ENCODE data around the gene PROM1. TPM values are rescaled to one million over a fixed set of nuclear protein-coding genes. Genes with fewer than 3 reads are reported as not detected.

Gene PROM1
- polyA plus RNA-seq, 2 of the 4 experiments (the other 2 are of a cell fraction): 0.03 to 0.14 TPM

DNA sequence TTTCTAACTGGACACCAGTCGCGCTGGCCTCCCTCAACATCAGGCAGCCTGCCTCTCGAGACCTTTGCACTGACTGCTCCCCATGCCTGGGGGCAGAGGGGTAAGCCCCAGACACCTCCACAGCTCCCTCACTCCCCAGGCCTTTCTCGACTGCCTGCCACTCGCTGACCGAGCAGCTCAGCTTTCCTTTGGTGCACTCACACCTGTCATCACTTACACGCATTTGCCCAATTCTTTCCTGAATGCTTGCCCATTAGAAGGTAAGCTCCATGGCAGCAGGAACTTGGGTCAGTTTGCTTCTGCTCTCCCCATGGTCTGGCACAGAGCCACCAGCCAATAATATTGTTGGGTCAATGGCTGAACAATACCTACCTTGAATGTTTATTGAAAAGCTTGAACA, 32.2 kb upstream of the PROM1 start:
- 62% methylated on average over 7 of the region's 7 CpGs for WGBS (ENCODE audit: missing lambda C conversion rate)
- H3K4me3 ChIP-seq: no peak overlapping the region
- no peak overlapping the region for H3K27ac ChIP-seq
- FAIRE-seq (no peak), ATAC-seq (no peak), DNase-seq (ENCODE audit: low read depth in 1 of 2, low spot score in 1 of 2) (no peak)
- ChIA-PET CTCF (no interaction called here), POLR2A (no interaction called here)
- TF ChIP-seq EP300 (IDR thresholded peaks at IDR 0.05): no peak
- TF ChIP-seq ZNF302 (CRISPR knock-in tag; IDR thresholded peaks at IDR 0.05): no peak
- TF ChIP-seq NFE2L2 (conservative IDR thresholded peaks at IDR 0.05; ENCODE audit: low read length): no peak
- TF ChIP-seq, protein P1, sequence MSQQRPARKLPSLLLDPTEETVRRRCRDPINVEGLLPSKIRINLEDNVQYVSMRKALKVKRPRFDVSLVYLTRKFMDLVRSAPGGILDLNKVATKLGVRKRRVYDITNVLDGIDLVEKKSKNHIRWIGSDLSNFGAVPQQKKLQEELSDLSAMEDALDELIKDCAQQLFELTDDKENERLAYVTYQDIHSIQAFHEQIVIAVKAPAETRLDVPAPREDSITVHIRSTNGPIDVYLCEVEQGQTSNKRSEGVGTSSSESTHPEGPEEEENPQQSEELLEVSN (IDR thresholded peaks at IDR 0.05; ENCODE audit: borderline replicate concordance, low read depth): no peak
- no peak for TF ChIP-seq HDAC2 (IDR thresholded peaks at IDR 0.05)
- no peak for TF ChIP-seq MAZ (IDR thresholded peaks at IDR 0.05; ENCODE audit: borderline replicate concordance, low read depth, low read length)
- no peak for TF ChIP-seq FOXS1 (CRISPR knock-in tag; IDR thresholded peaks at IDR 0.05)
- no peak for TF ChIP-seq HOXA7 (CRISPR knock-in tag; IDR thresholded peaks at IDR 0.05)
- TF ChIP-seq TP53 (CRISPR knock-in tag; IDR thresholded peaks at IDR 0.05): no peak
- TF ChIP-seq HEYL (CRISPR knock-in tag; IDR thresholded peaks at IDR 0.05): no peak
- no peak for TF ChIP-seq CHD4 (IDR thresholded peaks at IDR 0.05; ENCODE audit: borderline replicate concordance)
- no peak for TF ChIP-seq CBX2 (IDR thresholded peaks at IDR 0.05; ENCODE audit: borderline replicate concordance, low read depth)
- TF ChIP-seq KDM1A (IDR thresholded peaks at IDR 0.05; ENCODE audit: low read depth): no peak
- no peak for TF ChIP-seq PHF8 (IDR thresholded peaks at IDR 0.05; ENCODE audit: borderline replicate concordance, low read depth)
- no peak for TF ChIP-seq CHD2 (IDR thresholded peaks at IDR 0.05; ENCODE audit: low read length, partially characterized antibody)
- TF ChIP-seq, protein P2, sequence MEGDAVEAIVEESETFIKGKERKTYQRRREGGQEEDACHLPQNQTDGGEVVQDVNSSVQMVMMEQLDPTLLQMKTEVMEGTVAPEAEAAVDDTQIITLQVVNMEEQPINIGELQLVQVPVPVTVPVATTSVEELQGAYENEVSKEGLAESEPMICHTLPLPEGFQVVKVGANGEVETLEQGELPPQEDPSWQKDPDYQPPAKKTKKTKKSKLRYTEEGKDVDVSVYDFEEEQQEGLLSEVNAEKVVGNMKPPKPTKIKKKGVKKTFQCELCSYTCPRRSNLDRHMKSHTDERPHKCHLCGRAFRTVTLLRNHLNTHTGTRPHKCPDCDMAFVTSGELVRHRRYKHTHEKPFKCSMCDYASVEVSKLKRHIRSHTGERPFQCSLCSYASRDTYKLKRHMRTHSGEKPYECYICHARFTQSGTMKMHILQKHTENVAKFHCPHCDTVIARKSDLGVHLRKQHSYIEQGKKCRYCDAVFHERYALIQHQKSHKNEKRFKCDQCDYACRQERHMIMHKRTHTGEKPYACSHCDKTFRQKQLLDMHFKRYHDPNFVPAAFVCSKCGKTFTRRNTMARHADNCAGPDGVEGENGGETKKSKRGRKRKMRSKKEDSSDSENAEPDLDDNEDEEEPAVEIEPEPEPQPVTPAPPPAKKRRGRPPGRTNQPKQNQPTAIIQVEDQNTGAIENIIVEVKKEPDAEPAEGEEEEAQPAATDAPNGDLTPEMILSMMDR (IDR thresholded peaks at IDR 0.05): no peak
- no peaks in the 10 kb centered on the region for H3K4me1 ChIP-seq
- H3K4me2 ChIP-seq: no peak overlapping the region
- H3K9me3 ChIP-seq: no peaks in the 10 kb centered on the region

DNA sequence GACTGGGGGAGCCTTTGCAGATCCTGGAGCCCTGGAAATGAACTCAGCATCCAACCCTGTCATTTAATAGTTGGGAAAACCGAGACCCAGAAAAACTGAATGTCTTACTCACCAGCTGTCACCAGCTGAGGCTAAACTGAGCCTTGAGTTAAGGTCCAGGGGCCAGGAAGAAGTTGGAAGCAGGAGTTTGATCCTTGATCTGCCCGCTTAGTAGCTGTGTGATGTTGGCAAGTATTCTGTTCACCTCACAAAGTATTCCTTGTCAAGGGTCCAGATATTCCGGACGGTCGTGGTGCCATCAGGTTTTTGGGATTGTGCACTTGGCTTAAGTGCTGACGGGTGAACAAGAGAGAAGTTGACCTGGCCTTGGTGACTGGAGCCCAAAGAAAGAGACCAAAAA, 30.7 kb upstream of the PROM1 start:
- ChIA-PET CTCF (no interaction called here), POLR2A (no interaction called here)
- Histone ChIP-seq H3K27ac (no peak overlapping the region), H3K9me3 (no peaks in the 10 kb centered on the region), H3K4me3 (no peak overlapping the region), H3K4me1 (no peaks in the 10 kb centered on the region), H3K4me2 (no peak overlapping the region)
- no peak for FAIRE-seq
- no peak for ATAC-seq
- 51% methylated on average over 6 of the region's 6 CpGs for WGBS (ENCODE audit: missing lambda C conversion rate)
- TF ChIP-seq, protein P3, sequence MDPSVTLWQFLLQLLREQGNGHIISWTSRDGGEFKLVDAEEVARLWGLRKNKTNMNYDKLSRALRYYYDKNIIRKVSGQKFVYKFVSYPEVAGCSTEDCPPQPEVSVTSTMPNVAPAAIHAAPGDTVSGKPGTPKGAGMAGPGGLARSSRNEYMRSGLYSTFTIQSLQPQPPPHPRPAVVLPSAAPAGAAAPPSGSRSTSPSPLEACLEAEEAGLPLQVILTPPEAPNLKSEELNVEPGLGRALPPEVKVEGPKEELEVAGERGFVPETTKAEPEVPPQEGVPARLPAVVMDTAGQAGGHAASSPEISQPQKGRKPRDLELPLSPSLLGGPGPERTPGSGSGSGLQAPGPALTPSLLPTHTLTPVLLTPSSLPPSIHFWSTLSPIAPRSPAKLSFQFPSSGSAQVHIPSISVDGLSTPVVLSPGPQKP (IDR thresholded peaks at IDR 0.05; ENCODE audit: low read depth, low read length): no peak
- TF ChIP-seq KDM5A (IDR thresholded peaks at IDR 0.05) (no peak), MAFK (IDR thresholded peaks at IDR 0.05; ENCODE audit: partially characterized antibody) (no peak), FOSB (CRISPR knock-in tag; IDR thresholded peaks at IDR 0.05) (no peak), ZC3H11A (IDR thresholded peaks at IDR 0.05) (no peak), CBX8 (IDR thresholded peaks at IDR 0.05) (no peak), TFCP2L1 (CRISPR knock-in tag; IDR thresholded peaks at IDR 0.05) (no peak)
- DNase-seq (ENCODE audit: low read depth in 1 of 2, low spot score in 1 of 2): no peak

DNA sequence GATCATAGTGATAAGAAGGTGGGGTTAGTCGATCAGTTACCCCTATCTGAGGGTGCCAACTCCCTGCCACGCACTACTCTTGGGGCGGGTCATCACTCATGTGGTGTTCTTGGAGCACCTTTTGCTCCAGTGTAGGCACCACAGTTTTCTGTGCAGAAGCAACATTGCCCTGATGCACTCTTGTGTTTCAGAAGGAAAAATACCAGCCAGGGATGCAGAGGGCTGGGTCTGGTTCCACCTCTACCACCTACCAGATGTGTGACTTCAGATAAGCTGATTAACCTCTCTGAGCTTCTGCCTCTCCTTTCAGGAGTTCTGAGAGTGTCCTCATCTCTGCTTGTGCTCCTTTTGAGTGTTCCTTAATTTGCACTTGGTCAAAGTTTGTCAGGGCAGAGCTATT, 29.9 kb upstream of the PROM1 start:
- no peak overlapping the region for H3K4me2 ChIP-seq
- no peaks in the 10 kb centered on the region for H3K4me1 ChIP-seq
- H3K27ac ChIP-seq: no peak overlapping the region
- TF ChIP-seq, protein P4, sequence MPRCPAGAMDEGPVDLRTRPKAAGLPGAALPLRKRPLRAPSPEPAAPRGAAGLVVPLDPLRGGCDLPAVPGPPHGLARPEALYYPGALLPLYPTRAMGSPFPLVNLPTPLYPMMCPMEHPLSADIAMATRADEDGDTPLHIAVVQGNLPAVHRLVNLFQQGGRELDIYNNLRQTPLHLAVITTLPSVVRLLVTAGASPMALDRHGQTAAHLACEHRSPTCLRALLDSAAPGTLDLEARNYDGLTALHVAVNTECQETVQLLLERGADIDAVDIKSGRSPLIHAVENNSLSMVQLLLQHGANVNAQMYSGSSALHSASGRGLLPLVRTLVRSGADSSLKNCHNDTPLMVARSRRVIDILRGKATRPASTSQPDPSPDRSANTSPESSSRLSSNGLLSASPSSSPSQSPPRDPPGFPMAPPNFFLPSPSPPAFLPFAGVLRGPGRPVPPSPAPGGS (IDR thresholded peaks at IDR 0.05): no peak
- TF ChIP-seq, protein P5, sequence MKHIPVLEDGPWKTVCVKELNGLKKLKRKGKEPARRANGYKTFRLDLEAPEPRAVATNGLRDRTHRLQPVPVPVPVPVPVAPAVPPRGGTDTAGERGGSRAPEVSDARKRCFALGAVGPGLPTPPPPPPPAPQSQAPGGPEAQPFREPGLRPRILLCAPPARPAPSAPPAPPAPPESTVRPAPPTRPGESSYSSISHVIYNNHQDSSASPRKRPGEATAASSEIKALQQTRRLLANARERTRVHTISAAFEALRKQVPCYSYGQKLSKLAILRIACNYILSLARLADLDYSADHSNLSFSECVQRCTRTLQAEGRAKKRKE (CRISPR knock-in tag; IDR thresholded peaks at IDR 0.05; ENCODE audit: low read depth): no peak
- no peak for TF ChIP-seq JUNB (IDR thresholded peaks at IDR 0.05)
- no peak for TF ChIP-seq FOSL2 (IDR thresholded peaks at IDR 0.05)
- TF ChIP-seq FOSL2 (CRISPR knock-in tag; IDR thresholded peaks at IDR 0.05): no peak
- no peak for TF ChIP-seq CHD4 (IDR thresholded peaks at IDR 0.05; ENCODE audit: borderline replicate concordance)
- POLR2A ChIA-PET: no interaction called here
- CTCF ChIA-PET: no interaction called here
- WGBS (ENCODE audit: missing lambda C conversion rate): 14% methylated on average over 3 of the region's 3 CpGs
- H3K4me3 ChIP-seq: no peak overlapping the region
- H3K9me3 ChIP-seq: no peaks in the 10 kb centered on the region
- ATAC-seq: no peak
- no peak for FAIRE-seq
- no peak for DNase-seq (ENCODE audit: low read depth in 1 of 2, low spot score in 1 of 2)
